ENCODE measurements around the gene FAM181B.

DNA sequence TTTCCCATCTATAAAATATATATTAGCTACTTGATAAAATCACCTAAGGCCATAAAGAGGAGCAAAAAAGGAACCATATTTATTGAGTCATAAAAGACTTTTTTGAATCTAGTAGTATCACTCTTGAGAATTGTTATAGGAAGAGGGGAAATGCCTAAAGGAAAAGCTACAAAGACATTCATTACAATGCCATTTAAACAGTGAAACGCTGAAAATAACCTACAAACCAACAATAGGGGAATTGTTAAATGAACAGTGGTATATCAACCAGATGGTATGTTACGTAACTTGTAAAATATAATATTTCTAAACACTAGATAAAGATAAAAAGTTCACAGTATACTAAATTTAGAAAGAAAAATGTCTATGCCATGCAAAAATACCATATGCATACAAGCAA, 47.5 kb downstream of the FAM181B start:
- TF ChIP-seq CTCF (optimal IDR thresholded peaks at IDR 0.05 in 1 of 3, IDR thresholded peaks at IDR 0.05 in 1 of 3, conservative IDR thresholded peaks at IDR 0.05 in 1 of 3; ENCODE audit: extremely low read depth in 1 of 3, insufficient read depth in 2 of 3, low read length in 3 of 3) (no peak), EZH2 (IDR thresholded peaks at IDR 0.05; ENCODE audit: low read length) (no peak)
